DOHH2 (cell line): Measurements from ENCODE around the gene ATF2.
A peak's percentile ranks its signal among the peaks of the same experiment; 100 is the strongest.

Experiments
- H3F3A ChIP-seq: fragments of 200-600 bp; sonication (generic), shearing (Covaris generic); 2 replicates; pipeline ENCODE4 v1.6.0; 2016; ENCODE audit warnings: antibody characterized with exemption, mild to moderate bottlenecking; ENCODE audit not compliant: control insufficient read depth, insufficient read depth
- H3K27ac ChIP-seq: fragments of 200-600 bp; sonication (generic); 2 replicates; pipeline ENCODE4 v1.5.1; 2014; ENCODE audit warnings: low read depth, mild to moderate bottlenecking, low read length, moderate library complexity
- H3K27me3 ChIP-seq: fragments of 200-600 bp; sonication (generic); 2 replicates; pipeline ENCODE4 v1.6.1; 2014; ENCODE audit warnings: mild to moderate bottlenecking, low read length, mixed read lengths; ENCODE audit not compliant: control insufficient read depth
- H3K36me3 ChIP-seq: fragments of 200-600 bp; sonication (generic); 2 replicates; pipeline ENCODE4 v1.6.1; 2014; ENCODE audit warnings: mild to moderate bottlenecking, low read length, moderate library complexity, mixed read lengths; ENCODE audit not compliant: control insufficient read depth
- H3K4me1 ChIP-seq: fragments of 200-600 bp; sonication (generic); 2 replicates; pipeline ENCODE4 v1.6.1; 2014; ENCODE audit warnings: mild to moderate bottlenecking, low read length, mixed read lengths; ENCODE audit not compliant: control insufficient read depth
- H3K4me2 ChIP-seq: fragments of 200-600 bp; sonication (generic); 2 replicates; pipeline ENCODE4 v1.6.0; 2014; ENCODE audit warnings: mild to moderate bottlenecking, low read length, moderate library complexity
- H3K4me3 ChIP-seq: fragments of 200-600 bp; sonication (generic); 2 replicates; pipeline ENCODE4 v1.5.1; 2014; ENCODE audit warnings: mild to moderate bottlenecking, low read length, mixed read lengths
- H3K79me2 ChIP-seq: fragments of 200-600 bp; sonication (generic); 2 replicates; pipeline ENCODE4 v1.6.1; 2014; ENCODE audit warnings: mild to moderate bottlenecking, low read length, mixed read lengths; ENCODE audit not compliant: control insufficient read depth
- H3K9me2 ChIP-seq: fragments of 200-600 bp; sonication (generic); replicated peaks from 2 replicates; pipeline ENCODE4 v1.6.1; 2014; ENCODE audit warnings: mild to moderate bottlenecking, low read length, mixed read lengths; ENCODE audit not compliant: control insufficient read depth
- H3K9me3 ChIP-seq: fragments of 200-600 bp; sonication (generic); 2 replicates; pipeline ENCODE4 v1.6.1; 2014; ENCODE audit warnings: antibody characterized with exemption, low read length, mixed read lengths; ENCODE audit not compliant: control insufficient read depth, insufficient read depth
- H4K20me1 ChIP-seq: fragments of 200-600 bp; sonication (generic); 2 replicates; pipeline ENCODE4 v1.6.0; 2014; ENCODE audit warnings: low read depth, mild to moderate bottlenecking, antibody characterized with exemption, low read length, moderate library complexity; ENCODE audit not compliant: control insufficient read depth, insufficient read depth
- CTCF ChIP-seq: fragments of 200-600 bp; sonication (generic); IDR thresholded peaks from one replicate; pipeline ENCODE4 v1.5.1; 2014; ENCODE audit warnings: antibody characterized with exemption, mild to moderate bottlenecking, low read depth, low read length; ENCODE audit not compliant: poor library complexity, severe bottlenecking
- EZH2phosphoT487 ChIP-seq: fragments of 200-600 bp; sonication (generic); IDR thresholded peaks from 2 replicates; pipeline ENCODE4 v1.6.1; 2017; ENCODE audit warnings: borderline replicate concordance, mild to moderate bottlenecking, antibody characterized with exemption, low read length, moderate library complexity, mixed read lengths

The ATF2 gene

DNA sequence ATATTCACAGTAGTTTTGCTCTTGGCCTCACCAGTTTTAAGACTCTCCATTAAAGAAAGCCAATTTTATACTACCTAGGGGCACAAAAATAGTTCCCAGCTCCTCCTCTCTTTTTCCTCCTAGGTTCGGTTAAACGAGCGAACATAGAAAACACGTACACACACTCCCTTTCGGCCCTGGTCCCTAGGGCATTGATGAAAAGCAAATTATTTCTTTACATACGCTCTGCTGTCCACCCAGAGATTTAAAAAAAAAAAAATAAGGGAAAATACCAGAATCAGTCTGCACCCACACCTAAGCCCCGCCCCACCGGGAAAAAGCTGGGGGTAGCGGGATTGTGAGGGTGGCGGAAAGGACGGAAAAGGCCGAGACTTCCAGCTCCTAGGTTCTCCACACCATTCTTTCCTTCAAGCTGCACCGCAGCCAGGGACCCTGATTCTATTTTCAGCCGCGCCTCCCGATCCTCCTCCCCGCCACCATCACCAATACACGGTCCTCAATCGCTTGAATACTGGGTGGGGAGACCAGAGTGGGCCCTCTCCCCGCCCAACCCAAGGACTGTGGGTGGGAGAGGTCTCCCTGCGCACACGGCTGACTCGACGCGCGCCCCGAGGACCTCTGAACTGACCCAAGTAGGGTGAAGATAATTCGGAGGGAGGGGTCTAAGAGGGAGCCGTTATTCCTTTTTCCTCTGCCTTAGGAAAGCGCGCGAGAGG lies 769 bp downstream of the ATF2 start:
- Histone ChIP-seq H3K9me3 (no peaks in the 10 kb centered on the region), H3K79me2 (peaks cover 64% of the 10 kb centered on the region), H3K27me3 (no peaks in the 10 kb centered on the region), H3K4me2 (peak overlapping the region; percentile 63), H3K9me2 (no peaks in the 10 kb centered on the region), H3K4me3 (peak overlapping the region; percentile 100), H3K36me3 (peaks cover 22% of the 10 kb centered on the region), H3K4me1 (peaks cover 27% of the 10 kb centered on the region), H3K27ac (peak overlapping the region; percentile 72), H3F3A (peaks cover 20% of the 10 kb centered on the region), H4K20me1 (peaks cover 14% of the 10 kb centered on the region)
- TF ChIP-seq CTCF (no peak), EZH2phosphoT487 (no peak)

- peak overlapping the region; percentile 63 for H3K4me2 ChIP-seq
- no peak overlapping the region for H3K27ac ChIP-seq
- H3K27me3 ChIP-seq: no peaks in the 10 kb centered on the region
- H3K36me3 ChIP-seq: peaks cover 27% of the 10 kb centered on the region
- H3K9me3 ChIP-seq: no peaks in the 10 kb centered on the region
- TF ChIP-seq CTCF: no peak
- TF ChIP-seq EZH2phosphoT487: no peak
- peak overlapping the region; percentile 100 for H3K4me3 ChIP-seq
- peaks cover 16% of the 10 kb centered on the region for H3F3A ChIP-seq
- H3K4me1 ChIP-seq: peaks cover 27% of the 10 kb centered on the region
- peaks cover 73% of the 10 kb centered on the region for H3K79me2 ChIP-seq
- H3K9me2 ChIP-seq: no peaks in the 10 kb centered on the region
- peaks cover 23% of the 10 kb centered on the region for H4K20me1 ChIP-seq
Measured at GRCh38 chr2:175166216-175166824, 1.7 kb downstream of the ATF2 start.

- Histone ChIP-seq H3K36me3 (peaks cover 31% of the 10 kb centered on the region), H4K20me1 (peaks cover 32% of the 10 kb centered on the region), H3K4me3 (no peak overlapping the region), H3K9me3 (no peaks in the 10 kb centered on the region), H3K4me1 (peaks cover 15% of the 10 kb centered on the region), H3F3A (peaks cover 4% of the 10 kb centered on the region), H3K4me2 (no peak overlapping the region), H3K9me2 (no peaks in the 10 kb centered on the region), H3K79me2 (peaks cover 93% of the 10 kb centered on the region), H3K27ac (no peak overlapping the region), H3K27me3 (no peaks in the 10 kb centered on the region)
- TF ChIP-seq CTCF: no peak
- TF ChIP-seq EZH2phosphoT487: no peak
Measured at GRCh38 chr2:175164235-175164634, 3.8 kb downstream of the ATF2 start.
